WTC11 (cell line): ENCODE measurements around the gene LRIG1. TPM values are rescaled to one million over a fixed set of nuclear protein-coding genes. Genes with fewer than 3 reads are reported as not detected.

Source experiments
- ATAC-seq: fragments of 200-7000 bp; cut with Tn5 transposase; 2 replicates; pipeline ENCODE4 v1.10.0; 2021; ENCODE audit warnings: mild to moderate bottlenecking, moderate library complexity
- CTCF ChIA-PET: fragments of 300-600 bp; sonication (Branson Sonifier 250); formaldehyde crosslinking; loops from one replicate; lab custom pipeline; 2021; ENCODE audit warnings: antibody characterized with exemption; lab: Charles Lee
- POLR2A ChIA-PET: fragments of 350-600 bp; sonication (Branson Sonifier 250); formaldehyde crosslinking; loops from one replicate; lab custom pipeline; 2021; ENCODE audit warnings: antibody characterized with exemption; lab: Charles Lee
- DNase-seq: peaks from one replicate; pipeline ENCODE4 v3.0.0; 2021; ENCODE audit warnings: low spot score
- H3K27ac Mint-ChIP-seq: 2 replicates; pipeline ENCODE4 v1.8.0; 2021; ENCODE audit warnings: mixed read lengths
- H3K27me3 Mint-ChIP-seq: 2 replicates; pipeline ENCODE4 v1.8.0; 2021; ENCODE audit warnings: low read depth, mild to moderate bottlenecking, moderate library complexity, mixed read lengths
- H3K36me3 Mint-ChIP-seq: 2 replicates; pipeline ENCODE4 v1.8.0; 2021; ENCODE audit warnings: mixed read lengths
- H3K4me1 Mint-ChIP-seq: 2 replicates; pipeline ENCODE4 v1.8.0; 2022; ENCODE audit warnings: mixed read lengths
- H3K4me3 Mint-ChIP-seq: 2 replicates; pipeline ENCODE4 v1.8.0; 2021; ENCODE audit warnings: mild to moderate bottlenecking, moderate library complexity, mixed read lengths
- H3K9me3 Mint-ChIP-seq: 2 replicates; pipeline ENCODE4 v1.8.0; 2021; ENCODE audit warnings: mixed read lengths
- CBFB ChIP-seq: sonication (generic); formaldehyde crosslinking; IDR thresholded peaks from 2 replicates; pipeline ENCODE4 v1.8.1; 2022; ENCODE audit warnings: mild to moderate bottlenecking, low read depth, missing genetic modification reagents
- CDX4 ChIP-seq: fragments of 250-450 bp; sonication (Bioruptor Pico); IDR thresholded peaks from 2 replicates; pipeline ENCODE4 v1.9.0; 2021; ENCODE audit warnings: moderate library complexity, mild to moderate bottlenecking, inconsistent platforms, borderline replicate concordance
- FOXK1 ChIP-seq: sonication (generic); formaldehyde crosslinking; IDR thresholded peaks from 2 replicates; pipeline ENCODE4 v1.8.0; 2022; ENCODE audit warnings: mild to moderate bottlenecking, moderate library complexity, missing genetic modification reagents
- NR1H2 ChIP-seq: sonication (generic); formaldehyde crosslinking; IDR thresholded peaks from 2 replicates; pipeline ENCODE4 v1.9.0; 2021; ENCODE audit warnings: mild to moderate bottlenecking, moderate library complexity, missing genetic modification reagents
- SMAD3 ChIP-seq: sonication (generic); formaldehyde crosslinking; IDR thresholded peaks from 2 replicates; pipeline ENCODE4 v1.8.0; 2022; ENCODE audit warnings: missing genetic modification reagents, mild to moderate bottlenecking, borderline replicate concordance
- SOX15 ChIP-seq: fragments of 250-450 bp; sonication (Bioruptor Pico); IDR thresholded peaks from 2 replicates; pipeline ENCODE4 v1.9.0; 2021; ENCODE audit warnings: mild to moderate bottlenecking
- TCF7 ChIP-seq: sonication (generic); formaldehyde crosslinking; IDR thresholded peaks from 2 replicates; pipeline ENCODE4 v1.8.0; 2022; ENCODE audit warnings: mild to moderate bottlenecking, low read depth, missing genetic modification reagents, moderate library complexity
- TP53 ChIP-seq: sonication (generic); formaldehyde crosslinking; IDR thresholded peaks from 2 replicates; pipeline ENCODE4 v1.8.1; 2023; ENCODE audit warnings: mild to moderate bottlenecking, missing genetic modification reagents
- USF2 ChIP-seq: sonication (generic); formaldehyde crosslinking; IDR thresholded peaks from 2 replicates; pipeline ENCODE4 v1.8.1; 2023; ENCODE audit warnings: mild to moderate bottlenecking, missing genetic modification reagents, moderate library complexity
- ZNF138 ChIP-seq: sonication (generic); formaldehyde crosslinking; conservative IDR thresholded peaks from 2 replicates; pipeline ENCODE4 v1.8.1; 2022; ENCODE audit warnings: mild to moderate bottlenecking, moderate library complexity, missing genetic modification reagents
- ZNF219 ChIP-seq: sonication (generic); formaldehyde crosslinking; IDR thresholded peaks from 2 replicates; pipeline ENCODE4 v1.8.0; 2023; ENCODE audit warnings: missing genetic modification reagents, mild to moderate bottlenecking, borderline replicate concordance
- ZNF317 ChIP-seq: sonication (generic); formaldehyde crosslinking; IDR thresholded peaks from 2 replicates; pipeline ENCODE4 v1.8.1; 2023; ENCODE audit warnings: low read depth, mild to moderate bottlenecking, moderate library complexity, missing genetic modification reagents, borderline replicate concordance
- ZNF671 ChIP-seq: fragments of 250-450 bp; sonication (Bioruptor Pico); IDR thresholded peaks from 2 replicates; pipeline ENCODE4 v1.8.0; 2021; ENCODE audit warnings: mild to moderate bottlenecking
- total RNA-seq: library from RNA; stranded (reverse); gene quantifications from 3 replicates; pipeline ENCODE4 v1.2.3, GENCODE V29; 2021
- TF ChIP-seq, protein P1 (sequence below): sonication (generic); formaldehyde crosslinking; IDR thresholded peaks from 2 replicates; pipeline ENCODE4 v1.8.1; 2022; ENCODE audit warnings: missing genetic modification reagents, borderline replicate concordance
- TF ChIP-seq, protein P2 (sequence below): sonication (generic); formaldehyde crosslinking; IDR thresholded peaks from 2 replicates; pipeline ENCODE4 v1.8.1; 2022; ENCODE audit warnings: mild to moderate bottlenecking, missing genetic modification reagents, moderate library complexity, borderline replicate concordance

The LRIG1 gene
- total RNA-seq, 1 experiment from 2014 or later, result 105 TPM

- TF ChIP-seq CDX4 (CRISPR knock-in tag) (no peak), ZNF317 (CRISPR knock-in tag) (no peak), TCF7 (CRISPR knock-in tag) (no peak), SOX15 (CRISPR knock-in tag) (no peak), ZNF138 (CRISPR knock-in tag) (no peak), ZNF219 (CRISPR knock-in tag) (no peak), CBFB (CRISPR knock-in tag) (no peak), TP53 (CRISPR knock-in tag) (no peak), FOXK1 (CRISPR knock-in tag) (no peak)
Observed at GRCh38 chr3:66433522-66433782, 67.4 kb downstream of the LRIG1 start (continued).

- Mint-ChIP-seq H3K27me3 (no peaks in the 10 kb centered on the region), H3K9me3 (no peaks in the 10 kb centered on the region), H3K4me3 (no peak overlapping the region), H3K36me3 (peaks cover 21% of the 10 kb centered on the region), H3K27ac (no peak overlapping the region; the same call in 1 of the 2 replicates), H3K4me1 (peaks cover 90% of the 10 kb centered on the region)
- CTCF ChIA-PET, result interaction anchor here (1.4 kb wide), 1 partner anchor 25 kb away, joined by 3 read pairs; no protein-coding TSS in a partner anchor
- TF ChIP-seq SOX15 (CRISPR knock-in tag) (no peak), USF2 (CRISPR knock-in tag) (peak; percentile 15; the same call in 1 of the 2 replicates)
- no peak for DNase-seq
- POLR2A ChIA-PET, result interaction anchor here (1.1 kb wide), 1 partner anchor 8 kb away, joined by 3 read pairs; no protein-coding TSS in a partner anchor
- no peak for ATAC-seq
Observed at GRCh38 chr3:66432767-66433521, 67.9 kb downstream of the LRIG1 start.

- H3K4me1 Mint-ChIP-seq, result peaks cover 87% of the 10 kb centered on the region
- peaks cover 21% of the 10 kb centered on the region for H3K36me3 Mint-ChIP-seq
- no peak for DNase-seq
- CTCF ChIA-PET, result no interaction called here
- TF ChIP-seq ZNF671 (CRISPR knock-in tag), result no peak
- no peak for TF ChIP-seq FOXK1 (CRISPR knock-in tag)
- no peak for TF ChIP-seq NR1H2 (CRISPR knock-in tag)
- H3K9me3 Mint-ChIP-seq, result no peaks in the 10 kb centered on the region
- ATAC-seq, result no peak
- H3K4me3 Mint-ChIP-seq, result no peak overlapping the region
- POLR2A ChIA-PET, result no interaction called here
- H3K27me3 Mint-ChIP-seq, result no peaks in the 10 kb centered on the region
- no peak overlapping the region; the same call in 1 of the 2 replicates for H3K27ac Mint-ChIP-seq
Observed at GRCh38 chr3:66432041-66432766, 68.6 kb downstream of the LRIG1 start.

DNA sequence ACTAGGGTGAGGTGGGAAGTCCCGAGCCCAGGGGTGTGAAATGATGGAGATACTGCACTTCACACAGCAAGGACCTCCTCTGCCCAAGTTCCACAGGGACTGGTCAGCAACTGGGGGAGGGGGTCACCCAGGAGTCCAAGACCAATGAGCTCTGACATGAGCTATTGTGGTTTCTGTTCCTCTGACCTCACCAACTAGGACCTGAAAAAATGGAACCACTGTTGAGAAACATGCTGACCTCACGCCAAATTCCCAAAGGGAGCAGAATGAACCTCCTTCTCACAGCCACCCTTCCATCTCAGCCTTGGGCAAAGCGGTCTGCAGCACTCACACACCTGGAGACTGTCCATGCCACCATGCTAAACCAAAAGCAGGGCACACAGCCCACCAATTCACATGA is 69.3 kb downstream of the LRIG1 start:
- CTCF ChIA-PET, result no interaction called here
- TF ChIP-seq, protein P1, sequence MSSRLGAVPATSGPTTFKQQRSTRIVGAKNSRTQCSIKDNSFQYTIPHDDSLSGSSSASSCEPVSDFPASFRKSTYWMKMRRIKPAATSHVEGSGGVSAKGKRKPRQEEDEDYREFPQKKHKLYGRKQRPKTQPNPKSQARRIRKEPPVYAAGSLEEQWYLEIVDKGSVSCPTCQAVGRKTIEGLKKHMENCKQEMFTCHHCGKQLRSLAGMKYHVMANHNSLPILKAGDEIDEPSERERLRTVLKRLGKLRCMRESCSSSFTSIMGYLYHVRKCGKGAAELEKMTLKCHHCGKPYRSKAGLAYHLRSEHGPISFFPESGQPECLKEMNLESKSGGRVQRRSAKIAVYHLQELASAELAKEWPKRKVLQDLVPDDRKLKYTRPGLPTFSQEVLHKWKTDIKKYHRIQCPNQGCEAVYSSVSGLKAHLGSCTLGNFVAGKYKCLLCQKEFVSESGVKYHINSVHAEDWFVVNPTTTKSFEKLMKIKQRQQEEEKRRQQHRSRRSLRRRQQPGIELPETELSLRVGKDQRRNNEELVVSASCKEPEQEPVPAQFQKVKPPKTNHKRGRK (CRISPR knock-in tag), result no peak
- TF ChIP-seq NR1H2 (CRISPR knock-in tag) (no peak), ZNF671 (CRISPR knock-in tag) (no peak), SMAD3 (no peak)
- TF ChIP-seq, protein P2, sequence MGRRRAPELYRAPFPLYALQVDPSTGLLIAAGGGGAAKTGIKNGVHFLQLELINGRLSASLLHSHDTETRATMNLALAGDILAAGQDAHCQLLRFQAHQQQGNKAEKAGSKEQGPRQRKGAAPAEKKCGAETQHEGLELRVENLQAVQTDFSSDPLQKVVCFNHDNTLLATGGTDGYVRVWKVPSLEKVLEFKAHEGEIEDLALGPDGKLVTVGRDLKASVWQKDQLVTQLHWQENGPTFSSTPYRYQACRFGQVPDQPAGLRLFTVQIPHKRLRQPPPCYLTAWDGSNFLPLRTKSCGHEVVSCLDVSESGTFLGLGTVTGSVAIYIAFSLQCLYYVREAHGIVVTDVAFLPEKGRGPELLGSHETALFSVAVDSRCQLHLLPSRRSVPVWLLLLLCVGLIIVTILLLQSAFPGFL (CRISPR knock-in tag), result no peak
- Mint-ChIP-seq H3K36me3 (peaks cover 21% of the 10 kb centered on the region), H3K4me3 (no peak overlapping the region), H3K27ac (no peak overlapping the region), H3K4me1 (peaks cover 87% of the 10 kb centered on the region), H3K27me3 (no peaks in the 10 kb centered on the region), H3K9me3 (no peaks in the 10 kb centered on the region)
- POLR2A ChIA-PET, result no interaction called here
- DNase-seq, result no peak
- ATAC-seq, result no peak
